GM21367 (cell line): ENCODE measurements around the gene GSPT1.

Experiments
- ATAC-seq: cut with Tn5 transposase; IDR thresholded peaks from one replicate; pipeline ENCODE4 v1.9.1; 2021; ENCODE audit not compliant: unreplicated experiment

GSPT1 gene

DNA sequence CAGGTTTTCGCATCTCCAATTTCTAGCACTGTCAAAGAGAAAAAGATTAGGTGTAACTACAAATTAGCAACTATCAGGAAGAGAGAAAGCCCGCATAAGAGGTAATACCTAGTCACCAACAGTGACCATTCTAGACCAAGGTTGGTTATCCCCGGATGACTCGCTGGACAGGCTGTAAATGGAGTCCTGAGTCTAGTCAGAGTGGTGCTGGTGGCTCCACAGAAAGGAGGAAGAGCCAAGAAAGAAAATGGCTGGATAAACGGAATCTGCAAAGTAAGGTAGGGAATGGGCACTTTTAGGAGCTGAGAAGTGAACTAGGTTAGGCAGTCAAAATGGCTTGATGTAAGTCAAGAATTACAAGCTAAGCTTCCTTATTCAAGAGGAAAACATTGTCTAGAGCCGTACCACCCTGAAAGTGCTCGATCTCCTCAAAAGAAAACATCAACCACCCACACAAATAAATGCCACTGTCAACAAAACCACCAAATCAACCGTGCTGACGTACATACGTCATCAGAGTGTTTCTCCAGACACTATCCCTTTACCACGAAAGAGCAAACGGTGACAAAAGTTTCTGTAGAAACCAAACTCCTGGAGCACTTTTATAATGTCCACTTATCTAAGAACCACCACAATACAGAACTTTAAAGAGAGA, 2.2 kb downstream of the GSPT1 start:
- no peak for ATAC-seq

DNA sequence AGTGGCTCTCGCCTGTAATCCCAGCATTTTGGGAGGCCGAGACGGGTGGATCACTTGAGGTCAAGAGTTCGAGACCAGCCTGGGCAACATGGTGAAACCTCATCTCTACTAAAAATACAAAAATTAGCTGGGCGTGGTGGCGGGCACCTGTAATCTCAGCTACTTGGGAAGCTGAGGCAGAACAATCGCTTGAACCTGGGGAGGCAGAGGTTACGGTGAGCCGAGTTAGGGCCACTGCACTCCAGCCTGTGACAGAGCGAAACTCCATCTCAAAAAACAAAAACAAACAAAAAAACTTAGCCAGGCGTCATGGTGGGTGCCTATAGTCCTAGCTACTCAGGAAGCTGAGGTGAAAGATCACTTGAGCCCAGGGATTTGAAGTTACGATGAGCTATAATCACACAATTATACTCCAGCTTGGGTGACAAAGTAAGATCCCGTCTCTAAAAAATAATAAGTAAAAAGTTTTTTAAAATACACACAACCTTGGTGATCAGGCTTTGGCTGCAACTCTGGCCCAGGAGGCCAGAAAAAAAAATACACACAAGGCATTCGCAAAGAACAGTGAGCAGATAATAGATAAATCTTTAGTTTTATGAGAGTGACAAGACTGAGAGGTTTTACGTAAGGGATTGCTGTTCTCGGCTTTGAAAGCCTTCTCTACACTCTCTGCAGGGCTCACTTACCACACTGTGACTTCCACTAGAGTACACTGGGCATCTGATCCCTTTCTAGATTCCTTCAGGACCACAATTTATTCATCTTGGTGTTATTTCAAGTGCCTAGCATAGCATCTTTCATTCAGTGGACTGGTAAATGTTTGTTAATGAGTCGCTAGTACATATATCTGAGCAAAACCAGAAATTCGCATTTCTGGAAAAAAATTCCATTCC, 5.9 kb downstream of the GSPT1 start:
- ATAC-seq: no peak

DNA sequence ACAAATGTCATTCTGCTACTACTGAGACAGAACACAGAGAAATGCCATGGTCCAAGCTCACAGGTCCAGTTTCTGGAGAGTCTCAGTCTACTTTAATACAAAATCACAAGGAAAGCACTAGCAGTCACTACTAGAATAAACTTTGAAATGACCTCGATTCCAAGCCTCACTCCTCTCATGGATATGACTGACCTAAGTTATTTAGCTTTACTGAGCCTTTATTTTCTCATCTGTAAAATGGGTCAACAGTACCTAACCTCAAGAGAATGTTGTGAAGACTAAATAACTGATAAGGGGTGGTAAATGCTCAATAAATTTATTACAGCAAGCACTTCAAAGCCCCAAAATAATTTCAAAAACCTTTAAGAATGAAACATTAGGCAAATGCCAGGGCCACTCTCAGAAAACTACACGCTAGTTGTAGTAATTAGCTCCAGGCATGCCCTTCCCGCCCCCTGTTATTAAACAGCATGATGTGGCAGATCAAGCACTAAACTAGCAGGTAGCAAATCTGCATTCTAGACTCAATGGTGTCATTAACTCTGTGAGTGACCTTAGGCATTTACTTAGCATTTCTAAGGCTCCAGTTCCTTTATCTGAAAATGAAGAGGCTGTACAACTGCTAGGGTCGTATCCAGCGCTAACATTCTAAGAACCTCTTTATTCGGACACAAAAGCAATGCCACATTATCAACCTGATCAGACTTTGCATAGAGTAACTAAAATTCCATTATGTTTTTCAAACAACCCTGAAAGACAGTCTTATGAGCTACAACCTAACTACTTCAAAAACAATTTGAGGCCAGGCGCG, 8.4 kb downstream of the GSPT1 start:
- ATAC-seq: no peak

DNA sequence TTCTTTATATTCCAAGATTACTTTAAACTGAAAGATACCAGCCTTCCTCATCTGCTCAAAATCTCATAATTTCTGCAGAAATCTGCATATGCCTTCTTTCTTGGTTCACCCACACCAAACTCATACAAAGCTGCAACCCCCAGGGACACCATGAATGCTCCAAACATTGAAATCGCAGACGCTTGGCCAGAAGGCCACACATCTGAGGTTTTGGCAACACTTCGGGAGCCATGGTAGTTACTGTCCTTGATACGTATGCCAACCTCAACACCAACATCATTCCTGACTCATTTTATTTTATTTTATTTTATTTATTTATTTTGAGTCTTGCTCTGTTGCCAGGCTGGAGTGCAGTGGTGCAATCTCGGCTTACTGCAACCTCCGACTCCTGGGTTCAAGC, 11.8 kb downstream of the GSPT1 start:
- no peak for ATAC-seq

DNA sequence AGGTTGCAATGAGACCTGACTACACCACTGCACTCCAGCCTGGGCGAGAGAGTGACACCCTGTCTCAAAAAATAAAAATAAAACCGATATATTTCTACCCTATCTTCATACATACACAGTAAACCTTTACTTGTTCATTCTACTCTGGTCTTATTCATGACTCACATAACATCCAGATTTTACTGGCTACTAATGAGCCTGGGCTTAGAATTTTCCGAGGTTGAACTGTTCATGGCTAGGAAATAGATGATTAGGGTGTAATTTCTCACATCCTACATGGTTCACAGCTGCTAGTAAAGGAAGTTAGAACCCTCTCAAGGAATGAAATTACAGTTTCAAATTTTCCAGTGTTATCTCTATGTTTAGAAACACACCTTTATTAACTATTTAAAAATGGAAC, 14.7 kb downstream of the GSPT1 start:
- no peak for ATAC-seq

GRCh38 chr16:11896486-11897176, 19.1 kb downstream of the GSPT1 start:
- ATAC-seq: no peak

GRCh38 chr16:11893571-11893970, 22.2 kb downstream of the GSPT1 start:
- ATAC-seq: no peak

GRCh38 chr16:11892761-11893160, 23.0 kb downstream of the GSPT1 start:
- no peak for ATAC-seq

- no peak for ATAC-seq
These were observed 25.4 kb downstream of the GSPT1 start for GRCh38 chr16:11890231-11890965.

- no peak for ATAC-seq
These were observed 28.9 kb downstream of the GSPT1 start for GRCh38 chr16:11886881-11887280.

GRCh38 chr16:11884035-11884434, 31.7 kb downstream of the GSPT1 start:
- ATAC-seq: no peak

GRCh38 chr16:11880007-11880406, 35.7 kb downstream of the GSPT1 start:
- ATAC-seq: no peak

GRCh38 chr16:11877374-11877773, 38.4 kb downstream of the GSPT1 start:
- ATAC-seq: no peak

DNA sequence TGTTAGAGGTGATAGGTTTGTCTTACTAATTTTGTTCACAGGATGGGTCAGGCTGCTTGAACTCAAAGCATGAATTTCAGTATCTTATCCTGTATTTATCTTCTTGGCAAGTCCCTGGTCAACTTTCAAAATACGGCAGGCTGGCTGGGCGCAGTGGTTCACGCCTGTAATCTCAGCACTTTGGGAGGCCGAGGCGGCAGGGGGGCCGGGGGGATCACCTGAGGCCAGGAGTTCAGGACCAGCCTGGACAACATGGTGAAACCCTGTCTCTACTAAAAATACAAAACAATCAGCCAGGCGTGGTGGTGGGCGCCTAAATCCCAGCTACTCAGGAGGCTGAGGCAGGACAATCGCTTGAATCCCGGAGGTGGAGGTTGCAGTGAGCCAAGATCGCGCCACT, 39.5 kb downstream of the GSPT1 start:
- ATAC-seq: no peak

DNA sequence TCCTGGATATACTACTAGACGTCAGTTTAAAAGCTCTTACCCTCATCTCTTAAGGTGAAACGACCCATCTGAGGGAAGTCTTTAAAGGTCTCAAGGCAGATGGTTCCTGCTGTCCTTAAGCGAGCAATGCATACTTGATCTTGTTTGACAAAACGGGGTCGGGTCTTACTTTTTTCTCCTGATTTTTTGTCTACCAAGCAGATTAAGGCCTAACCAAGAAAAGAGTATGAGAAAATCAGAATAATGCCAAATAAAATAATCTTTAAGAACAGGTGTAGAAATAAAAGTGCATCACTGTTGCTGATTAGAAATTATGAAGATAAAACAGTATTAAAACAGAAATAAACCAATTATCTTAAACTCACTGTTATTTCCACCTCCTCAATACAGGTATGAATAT, 40.0 kb downstream of the GSPT1 start:
- no peak for ATAC-seq

DNA sequence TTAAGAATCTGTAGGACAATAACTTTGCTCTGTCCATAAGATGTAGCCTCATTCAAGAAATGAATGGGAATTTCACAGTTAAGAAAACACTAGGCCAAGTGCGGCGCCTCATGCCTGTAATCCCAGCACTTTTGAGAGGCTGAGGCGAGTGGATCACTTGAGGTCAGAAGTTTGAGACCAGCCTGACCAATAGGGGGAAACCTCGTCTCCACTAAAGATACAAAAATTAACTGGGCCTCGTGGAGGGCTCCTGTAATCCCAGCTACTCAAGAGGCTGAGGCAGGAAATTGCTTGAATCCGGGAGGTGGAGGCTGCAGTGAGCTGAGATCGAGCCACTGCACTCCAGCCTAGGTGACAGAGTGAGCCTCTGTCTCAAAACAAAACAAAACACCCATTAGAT, 44.6 kb downstream of the GSPT1 start:
- ATAC-seq: no peak

DNA sequence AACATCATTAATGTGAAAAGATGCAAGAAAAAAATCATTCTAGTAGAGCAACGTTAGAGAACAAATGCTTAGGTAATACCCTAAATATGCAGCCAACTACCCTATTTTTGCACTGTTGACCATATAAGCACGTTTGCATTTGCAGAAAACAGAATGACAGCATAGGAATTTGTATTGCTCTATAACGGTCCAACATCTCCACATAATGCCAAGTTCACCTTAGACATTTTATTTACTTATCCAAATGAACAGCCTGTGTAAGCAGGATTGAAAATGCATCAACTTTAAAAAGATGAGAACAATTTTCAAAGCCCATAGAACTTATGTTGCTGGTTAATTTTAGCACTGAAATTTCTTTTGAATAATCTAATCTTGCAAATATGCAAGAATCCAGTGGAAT, 45.4 kb downstream of the GSPT1 start:
- ATAC-seq: no peak

GRCh38 chr16:11869353-11870228, 46.2 kb downstream of the GSPT1 start:
- no peak for ATAC-seq

DNA sequence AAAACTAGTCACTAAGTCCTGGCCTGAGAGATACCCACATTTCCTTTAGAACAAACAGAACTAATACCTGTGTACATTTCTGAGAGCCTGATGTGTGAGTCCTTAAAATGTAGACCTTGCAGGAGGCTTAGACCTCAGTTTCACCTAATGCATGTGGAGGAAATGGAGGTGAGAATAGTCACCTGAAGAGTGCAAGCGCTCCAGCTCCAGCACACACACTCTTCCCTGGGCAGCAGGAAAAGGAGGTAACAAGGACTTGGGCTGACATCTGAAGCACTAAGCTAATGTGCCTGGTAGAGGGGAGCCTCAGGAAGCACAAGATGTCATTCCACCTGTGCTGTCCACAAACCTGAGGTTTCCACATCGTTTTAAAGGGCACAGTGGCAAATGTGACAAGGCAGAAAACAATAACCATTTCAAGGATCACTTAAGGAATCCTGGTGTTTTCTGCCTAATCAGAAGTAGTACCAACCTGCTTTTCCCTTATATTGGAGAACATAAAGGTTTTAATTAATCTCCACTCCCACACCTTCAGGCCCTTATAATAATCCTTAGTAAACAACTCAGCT, 47.3 kb downstream of the GSPT1 start:
- ATAC-seq: no peak
